Liver (tissue), 9 donors: ENCODE data around the gene TNFRSF1B. TPM values are rescaled to one million over a fixed set of nuclear protein-coding genes. Genes with fewer than 3 reads are reported as not detected.

Source experiments
- DNase-seq: peaks from one replicate; pipeline ENCODE4 v3.0.0-alpha.2; 2017; ENCODE audit warnings: low spot score
- H3K27ac ChIP-seq, 2 donors: one replicate each; pipeline ENCODE4 v1.7.0; 2013; ENCODE audit warnings: inconsistent platforms in 2 of 2, low read length in 2 of 2, control low read depth in 1 of 2, low read depth in 1 of 2, mild to moderate bottlenecking in 1 of 2
- H3K27me3 ChIP-seq, 4 donors: one replicate each; pipeline versions ENCODE4 v1.6.1 to v1.7.0; 2013; ENCODE audit warnings: low read length in 3 of 4, inconsistent platforms in 1 of 4, mild to moderate bottlenecking in 1 of 4, moderate library complexity in 1 of 4; ENCODE audit not compliant: control insufficient read depth in 4 of 4, insufficient read depth in 4 of 4
- H3K36me3 ChIP-seq, 4 donors: one replicate each; pipeline versions ENCODE4 v1.6.1 to v1.7.0; 2013; ENCODE audit warnings: low read length in 3 of 4, mild to moderate bottlenecking in 3 of 4, low read depth in 1 of 4, moderate library complexity in 1 of 4; ENCODE audit not compliant: control insufficient read depth in 4 of 4, insufficient read depth in 3 of 4
- H3K4me1 ChIP-seq, 4 donors: one replicate each; pipeline versions ENCODE4 v1.6.1 to v1.7.0; 2013; ENCODE audit warnings: low read length in 3 of 4, mild to moderate bottlenecking in 3 of 4, moderate library complexity in 1 of 4; ENCODE audit not compliant: control insufficient read depth in 4 of 4, insufficient read depth in 4 of 4
- H3K4me3 ChIP-seq, 3 donors: one replicate each; pipeline versions ENCODE4 v1.6.1 to v1.7.0; 2013; ENCODE audit warnings: low read length in 3 of 3, control low read depth in 1 of 3, low read depth in 1 of 3, mild to moderate bottlenecking in 1 of 3
- H3K9ac ChIP-seq, 2 donors: one replicate each; pipeline ENCODE4 v1.7.0; 2013; ENCODE audit warnings: low read length in 2 of 2, mild to moderate bottlenecking in 2 of 2, moderate library complexity in 2 of 2, control low read depth in 1 of 2, low read depth in 1 of 2
- H3K9me3 ChIP-seq, 4 donors: one replicate each; pipeline versions ENCODE4 v1.6.1 to v1.7.0; 2013; ENCODE audit warnings: low read length in 3 of 4; ENCODE audit not compliant: control insufficient read depth in 4 of 4
- ATF3 ChIP-seq: IDR thresholded peaks from 2 replicates; pipeline ENCODE4 v1.6.1; 2016; ENCODE audit warnings: antibody characterized with exemption
- CTCF ChIP-seq: fragments of 150-350 bp; IDR thresholded peaks from 2 replicates; pipeline ENCODE4 v1.5.1; 2017; ENCODE audit warnings: improper control_type of control experiment, low read depth, low read length; ENCODE audit not compliant: missing input control
- FOXA1 ChIP-seq: IDR thresholded peaks from 2 replicates; pipeline ENCODE4 v1.6.1; 2016; ENCODE audit warnings: antibody characterized with exemption
- FOXA2 ChIP-seq: IDR thresholded peaks from 2 replicates; pipeline ENCODE4 v1.6.1; 2016; ENCODE audit warnings: antibody characterized with exemption
- GABPA ChIP-seq, 2 donors: IDR thresholded peaks in 1 of 2; conservative IDR thresholded peaks in 1 of 2; 2 replicates each; pipeline ENCODE4 v1.6.1; 2016; ENCODE audit warnings: antibody characterized with exemption in 2 of 2, mild to moderate bottlenecking in 1 of 2, moderate library complexity in 1 of 2
- HNF4A ChIP-seq, 2 donors: conservative IDR thresholded peaks; 2 replicates each; pipeline ENCODE4 v1.6.1; 2016; ENCODE audit warnings: antibody characterized with exemption in 2 of 2, mild to moderate bottlenecking in 2 of 2
- HNF4G ChIP-seq: IDR thresholded peaks from 2 replicates; pipeline ENCODE4 v1.6.1; 2016; ENCODE audit warnings: antibody characterized with exemption
- JUND ChIP-seq, 2 donors: IDR thresholded peaks; 2 replicates each; pipeline ENCODE4 v1.6.1; 2016; ENCODE audit warnings: antibody characterized with exemption in 2 of 2
- MAX ChIP-seq: IDR thresholded peaks from 2 replicates; pipeline ENCODE4 v1.6.1; 2016; ENCODE audit warnings: antibody characterized with exemption
- NR2F2 ChIP-seq: IDR thresholded peaks from 2 replicates; pipeline ENCODE4 v1.6.1; 2016; ENCODE audit warnings: antibody characterized with exemption
- RAD21 ChIP-seq, 2 donors: IDR thresholded peaks; 2 replicates each; pipeline ENCODE4 v1.6.1; 2016; ENCODE audit warnings: antibody characterized with exemption in 2 of 2, mild to moderate bottlenecking in 2 of 2
- REST ChIP-seq: IDR thresholded peaks from 2 replicates; pipeline ENCODE4 v1.6.1; 2016; ENCODE audit warnings: antibody characterized with exemption, mild to moderate bottlenecking
- RXRA ChIP-seq, 2 donors: IDR thresholded peaks; 2 replicates each; pipeline ENCODE4 v1.6.1; 2017 to 2018; ENCODE audit warnings: antibody characterized with exemption in 2 of 2, mild to moderate bottlenecking in 1 of 2
- SP1 ChIP-seq: IDR thresholded peaks from 2 replicates; pipeline ENCODE4 v1.6.1; 2018; ENCODE audit warnings: antibody characterized with exemption, mild to moderate bottlenecking
- TAF1 ChIP-seq: conservative IDR thresholded peaks from 2 replicates; pipeline ENCODE4 v1.6.1; 2016; ENCODE audit warnings: antibody characterized with exemption, mild to moderate bottlenecking
- YY1 ChIP-seq: IDR thresholded peaks from 2 replicates; pipeline ENCODE4 v1.6.1; 2016; ENCODE audit warnings: antibody characterized with exemption, mild to moderate bottlenecking
- WGBS: extraction: QIAGEN DNeasy Blood & Tissue Kit; methylation state at CpG from one replicate; pipeline ENCODE4 v1.1.7; 2013; 5-methylcytosine and 5-hydroxymethylcytosine counted together
- polyA plus RNA-seq, 2 donors: library from polyadenylated mRNA; stranded (reverse) in 1 of 2; unstranded in 1 of 2; fragments of 200-250 nt in 1 of 2; fragments of >200 nt in 1 of 2; fragmentation: Nextera tagmentation in 1 of 2; extraction: Ambion mirVana in 1 of 2; gene quantifications; one replicate each; pipeline versions ENCODE4 v1.2.1 to v1.2.3, GENCODE V29; 2013 to 2015
- total RNA-seq, 2 donors: library from RNA; depleted of rRNA; stranded (reverse); fragments of >200 nt; gene quantifications; one replicate each; pipeline ENCODE4 v1.2.3, GENCODE V29; 2014
- TF ChIP-seq, protein P1 (sequence below): IDR thresholded peaks from 2 replicates; pipeline ENCODE4 v1.6.1; 2016; ENCODE audit warnings: antibody characterized with exemption
- donor health status: healthy.
- donor health status: healthy.
- donor health status: healthy.
- donor health status: healthy.
- donor health status: healthy.

Gene TNFRSF1B
- total and polyA plus RNA-seq, 4 donors, result 7.2 to 19.6 (median 16.5) TPM

DNA sequence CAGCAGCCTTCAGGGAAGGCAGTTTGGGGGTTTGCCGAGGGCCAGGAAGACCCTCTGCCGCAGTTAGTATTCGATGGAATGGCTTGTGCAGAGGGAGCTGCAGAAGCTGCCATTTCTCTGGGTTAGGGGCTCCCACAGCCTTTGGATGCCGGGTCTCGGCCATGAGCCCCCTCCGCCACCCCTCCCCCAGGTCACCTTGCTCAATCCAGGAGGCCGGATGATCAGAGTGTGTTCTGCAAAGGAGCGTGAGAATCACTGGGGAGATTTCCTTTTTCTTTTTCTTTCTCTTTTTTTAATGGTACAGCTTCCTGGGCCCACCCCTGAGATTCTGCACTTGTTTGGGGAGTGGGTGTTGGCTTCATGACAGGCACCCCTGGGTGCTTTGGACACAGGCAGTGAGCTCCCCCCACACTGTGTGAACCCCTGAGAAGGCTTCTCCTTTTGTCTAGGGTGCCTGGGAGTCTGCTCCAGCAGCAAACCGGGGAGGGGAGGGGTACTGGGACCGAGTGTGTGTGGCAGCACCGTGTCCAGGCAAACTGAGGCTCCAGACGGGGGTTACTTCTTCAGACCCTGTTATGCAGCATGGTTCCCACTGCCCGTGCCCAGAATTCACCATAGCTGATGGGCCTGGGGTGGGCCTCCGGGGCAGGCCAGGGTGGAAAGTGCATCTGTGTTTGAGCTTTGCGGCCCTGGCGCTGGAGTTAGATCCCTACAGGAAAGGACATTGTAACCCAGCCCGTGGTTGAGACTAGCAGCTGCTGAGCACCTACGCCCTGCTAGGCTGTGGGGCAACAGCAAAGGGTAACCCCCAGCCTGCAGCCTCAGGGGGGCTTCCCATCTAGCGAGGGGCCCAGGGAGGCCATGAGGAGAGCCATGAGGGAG lies 18.5 kb downstream of the TNFRSF1B start:
- TF ChIP-seq TAF1, result no peak
- no peak for TF ChIP-seq MAX
- no peak for TF ChIP-seq RAD21 (IDR thresholded peaks at IDR 0.05)
- no peak for TF ChIP-seq HNF4A (conservative IDR thresholded peaks at IDR 0.05)
- no peak for TF ChIP-seq REST
- TF ChIP-seq ATF3, result no peak
- TF ChIP-seq HNF4G, result no peak
- no peak for TF ChIP-seq FOXA2
- TF ChIP-seq SP1, result no peak
- TF ChIP-seq CTCF, result no peak
- H3K9ac ChIP-seq, result no peak overlapping the region
- no peak overlapping the region for H3K4me3 ChIP-seq
- WGBS, result 58% methylated on average over 19 of the region's 19 CpGs
- H3K4me1 ChIP-seq, result peaks cover 39 to 63% (median 52%) of the 10 kb centered on the region in 4 donors
- no peaks in the 10 kb centered on the region for H3K9me3 ChIP-seq
- no peaks in the 10 kb centered on the region for H3K27me3 ChIP-seq
- DNase-seq, result no peak
- H3K27ac ChIP-seq, result peak overlapping the region; percentile 80 to 82
- peaks cover 0 to 8% (median 1%) of the 10 kb centered on the region in 4 donors for H3K36me3 ChIP-seq

- H3K4me3 ChIP-seq, result no peak overlapping the region
- H3K4me1 ChIP-seq, result peaks cover 33 to 55% (median 45%) of the 10 kb centered on the region in 4 donors
- no peak overlapping the region for H3K9ac ChIP-seq
- WGBS, result 41% methylated on average over 13 of the region's 13 CpGs
- H3K27me3 ChIP-seq, result no peaks in the 10 kb centered on the region
- TF ChIP-seq RXRA (IDR thresholded peaks at IDR 0.05) (peak in 1 of 2 donors; percentile 78), JUND (IDR thresholded peaks at IDR 0.05) (no peak), REST (peak; percentile 42), GABPA (IDR thresholded peaks at IDR 0.05 in 1 of 2, conservative IDR thresholded peaks at IDR 0.05 in 1 of 2) (no peak), HNF4A (conservative IDR thresholded peaks at IDR 0.05) (peak in 1 of 2 donors; percentile 52), MAX (peak; percentile 15), ATF3 (no peak), FOXA1 (no peak), NR2F2 (peak; percentile 48), FOXA2 (no peak), YY1 (peak; percentile 17), TAF1 (no peak)
- TF ChIP-seq, protein P1, sequence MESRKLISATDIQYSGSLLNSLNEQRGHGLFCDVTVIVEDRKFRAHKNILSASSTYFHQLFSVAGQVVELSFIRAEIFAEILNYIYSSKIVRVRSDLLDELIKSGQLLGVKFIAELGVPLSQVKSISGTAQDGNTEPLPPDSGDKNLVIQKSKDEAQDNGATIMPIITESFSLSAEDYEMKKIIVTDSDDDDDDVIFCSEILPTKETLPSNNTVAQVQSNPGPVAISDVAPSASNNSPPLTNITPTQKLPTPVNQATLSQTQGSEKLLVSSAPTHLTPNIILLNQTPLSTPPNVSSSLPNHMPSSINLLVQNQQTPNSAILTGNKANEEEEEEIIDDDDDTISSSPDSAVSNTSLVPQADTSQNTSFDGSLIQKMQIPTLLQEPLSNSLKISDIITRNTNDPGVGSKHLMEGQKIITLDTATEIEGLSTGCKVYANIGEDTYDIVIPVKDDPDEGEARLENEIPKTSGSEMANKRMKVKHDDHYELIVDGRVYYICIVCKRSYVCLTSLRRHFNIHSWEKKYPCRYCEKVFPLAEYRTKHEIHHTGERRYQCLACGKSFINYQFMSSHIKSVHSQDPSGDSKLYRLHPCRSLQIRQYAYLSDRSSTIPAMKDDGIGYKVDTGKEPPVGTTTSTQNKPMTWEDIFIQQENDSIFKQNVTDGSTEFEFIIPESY, result no peak
- peaks cover 2 to 12% (median 3%) of the 10 kb centered on the region in 4 donors for H3K36me3 ChIP-seq
- peak overlapping the region; percentile 80 to 82 for H3K27ac ChIP-seq
- DNase-seq, result no peak
- no peaks in the 10 kb centered on the region for H3K9me3 ChIP-seq
Measured at GRCh38 chr1:12185918-12186678, 19.3 kb downstream of the TNFRSF1B start.
